Limb (tissue), 2 donors: ENCODE measurements around the gene AIF1.

Experiments used
- DNase-seq, 2 donors: peaks; one replicate each; pipeline ENCODE4 v3.0.0-alpha.2; 2016; ENCODE audit errors: extremely low spot score in 2 of 2

The AIF1 gene

DNA sequence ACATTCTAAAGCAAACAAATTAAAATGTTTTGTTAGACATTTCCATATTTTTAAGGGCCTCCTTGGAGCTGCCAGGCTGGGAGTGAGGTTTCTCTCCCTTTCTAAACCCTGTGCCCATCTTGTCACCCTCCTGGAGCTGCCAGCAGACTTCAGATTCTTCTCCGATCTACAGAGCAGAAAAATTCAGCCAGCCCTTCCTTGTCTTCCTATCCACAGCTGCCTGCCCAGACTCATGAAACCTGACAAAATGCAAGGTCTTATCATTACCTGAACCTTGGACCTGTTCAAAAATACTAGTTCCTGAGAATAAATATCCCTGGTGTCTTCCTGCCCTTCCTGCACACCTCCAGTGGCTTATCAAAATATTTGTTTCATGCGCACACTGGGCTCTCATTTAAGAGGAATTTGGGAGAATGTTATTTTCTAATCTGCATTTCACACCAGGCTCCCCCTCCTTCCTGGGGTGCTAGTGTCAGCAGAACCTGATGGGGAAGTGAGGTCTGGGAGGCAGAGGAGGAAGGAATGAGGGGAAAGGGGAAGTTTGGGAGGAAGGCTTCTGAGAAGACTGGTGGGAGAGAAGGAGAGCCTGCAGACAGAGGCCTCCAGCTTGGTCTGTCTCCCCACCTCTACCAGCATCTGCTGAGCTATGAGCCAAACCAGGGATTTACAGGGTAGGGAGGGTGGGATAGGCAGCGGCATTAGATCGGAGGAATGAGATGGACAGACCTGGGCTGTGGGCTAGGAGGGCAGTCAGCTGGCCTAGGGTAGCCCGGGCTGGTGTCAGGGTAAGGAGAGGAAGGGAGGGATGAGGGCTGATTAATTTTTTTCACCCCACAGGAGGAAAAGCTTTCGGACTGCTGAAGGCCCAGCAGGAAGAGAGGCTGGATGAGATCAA is at the start of gene AIF1:
Gene AIF1, plus strand, starts transcription at position 551 of the 895 bp plus-strand sequence. Its CDS starts 96 bp downstream, at position 647.
- no peak for DNase-seq

GRCh38 chr6:31567531-31568370 is 47.3 kb upstream of the AIF1 start:
- DNase-seq = no peak

GRCh38 chr6:31568537-31568961 is 46.5 kb upstream of the AIF1 start:
- no peak for DNase-seq

GRCh38 chr6:31569861-31570536 is 45.0 kb upstream of the AIF1 start:
- no peak for DNase-seq

GRCh38 chr6:31572041-31572911 is 42.8 kb upstream of the AIF1 start, which contains the start of gene LTA:
LTA (plus strand) TSS chr6:31572289; CDS start chr6:31572743, 454 bp downstream.
- DNase-seq = no peak

DNA sequence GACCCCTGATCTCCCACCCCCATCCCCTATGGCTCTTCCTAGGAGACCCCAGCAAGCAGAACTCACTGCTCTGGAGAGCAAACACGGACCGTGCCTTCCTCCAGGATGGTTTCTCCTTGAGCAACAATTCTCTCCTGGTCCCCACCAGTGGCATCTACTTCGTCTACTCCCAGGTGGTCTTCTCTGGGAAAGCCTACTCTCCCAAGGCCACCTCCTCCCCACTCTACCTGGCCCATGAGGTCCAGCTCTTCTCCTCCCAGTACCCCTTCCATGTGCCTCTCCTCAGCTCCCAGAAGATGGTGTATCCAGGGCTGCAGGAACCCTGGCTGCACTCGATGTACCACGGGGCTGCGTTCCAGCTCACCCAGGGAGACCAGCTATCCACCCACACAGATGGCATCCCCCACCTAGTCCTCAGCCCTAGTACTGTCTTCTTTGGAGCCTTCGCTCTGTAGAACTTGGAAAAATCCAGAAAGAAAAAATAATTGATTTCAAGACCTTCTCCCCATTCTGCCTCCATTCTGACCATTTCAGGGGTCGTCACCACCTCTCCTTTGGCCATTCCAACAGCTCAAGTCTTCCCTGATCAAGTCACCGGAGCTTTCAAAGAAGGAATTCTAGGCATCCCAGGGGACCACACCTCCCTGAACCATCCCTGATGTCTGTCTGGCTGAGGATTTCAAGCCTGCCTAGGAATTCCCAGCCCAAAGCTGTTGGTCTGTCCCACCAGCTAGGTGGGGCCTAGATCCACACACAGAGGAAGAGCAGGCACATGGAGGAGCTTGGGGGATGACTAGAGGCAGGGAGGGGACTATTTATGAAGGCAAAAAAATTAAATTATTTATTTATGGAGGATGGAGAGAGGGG is 41.6 kb upstream of the AIF1 start:
- no peak for DNase-seq

- DNase-seq = no peak
Measured at GRCh38 chr6:31574106-31575061, 40.6 kb upstream of the AIF1 start.

- DNase-seq = no peak
Measured at GRCh38 chr6:31575335-31575901, 39.6 kb upstream of the AIF1 start, which contains the start of gene TNF. TNF (plus strand) TSS chr6:31575565; CDS start chr6:31575742, 177 bp downstream.

GRCh38 chr6:31575952-31576685 is 38.9 kb upstream of the AIF1 start:
- DNase-seq = no peak

DNA sequence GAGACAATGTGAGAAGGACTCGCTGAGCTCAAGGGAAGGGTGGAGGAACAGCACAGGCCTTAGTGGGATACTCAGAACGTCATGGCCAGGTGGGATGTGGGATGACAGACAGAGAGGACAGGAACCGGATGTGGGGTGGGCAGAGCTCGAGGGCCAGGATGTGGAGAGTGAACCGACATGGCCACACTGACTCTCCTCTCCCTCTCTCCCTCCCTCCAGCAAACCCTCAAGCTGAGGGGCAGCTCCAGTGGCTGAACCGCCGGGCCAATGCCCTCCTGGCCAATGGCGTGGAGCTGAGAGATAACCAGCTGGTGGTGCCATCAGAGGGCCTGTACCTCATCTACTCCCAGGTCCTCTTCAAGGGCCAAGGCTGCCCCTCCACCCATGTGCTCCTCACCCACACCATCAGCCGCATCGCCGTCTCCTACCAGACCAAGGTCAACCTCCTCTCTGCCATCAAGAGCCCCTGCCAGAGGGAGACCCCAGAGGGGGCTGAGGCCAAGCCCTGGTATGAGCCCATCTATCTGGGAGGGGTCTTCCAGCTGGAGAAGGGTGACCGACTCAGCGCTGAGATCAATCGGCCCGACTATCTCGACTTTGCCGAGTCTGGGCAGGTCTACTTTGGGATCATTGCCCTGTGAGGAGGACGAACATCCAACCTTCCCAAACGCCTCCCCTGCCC is 38.0 kb upstream of the AIF1 start:
- no peak for DNase-seq

DNA sequence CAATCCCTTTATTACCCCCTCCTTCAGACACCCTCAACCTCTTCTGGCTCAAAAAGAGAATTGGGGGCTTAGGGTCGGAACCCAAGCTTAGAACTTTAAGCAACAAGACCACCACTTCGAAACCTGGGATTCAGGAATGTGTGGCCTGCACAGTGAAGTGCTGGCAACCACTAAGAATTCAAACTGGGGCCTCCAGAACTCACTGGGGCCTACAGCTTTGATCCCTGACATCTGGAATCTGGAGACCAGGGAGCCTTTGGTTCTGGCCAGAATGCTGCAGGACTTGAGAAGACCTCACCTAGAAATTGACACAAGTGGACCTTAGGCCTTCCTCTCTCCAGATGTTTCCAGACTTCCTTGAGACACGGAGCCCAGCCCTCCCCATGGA is 37.5 kb upstream of the AIF1 start:
- DNase-seq = no peak

- DNase-seq = no peak
Measured at GRCh38 chr6:31578184-31579118, 36.6 kb upstream of the AIF1 start.

GRCh38 chr6:31579119-31579505 is 35.9 kb upstream of the AIF1 start:
- no peak for DNase-seq

- no peak for DNase-seq
Measured at GRCh38 chr6:31579546-31580437, 35.2 kb upstream of the AIF1 start.

- DNase-seq = no peak
Measured at GRCh38 chr6:31580438-31580740, 34.6 kb upstream of the AIF1 start.
